Coronary artery (tissue), 2 donors: Measurements from ENCODE around the gene MEX3C.

Experiments
- DNase-seq: peaks from one replicate; pipeline ENCODE4 v3.0.0-alpha.2; 2017; ENCODE audit warnings: low spot score
- H3K27ac ChIP-seq, 2 donors: fragments of 200-600 bp; sonication (generic); one replicate each; pipeline ENCODE4 v1.5.1; 2016 to 2019
- H3K4me3 ChIP-seq: fragments of 200-600 bp; sonication (generic); 2 replicates; pipeline ENCODE4 v1.5.1; 2016; ENCODE audit warnings: mild to moderate bottlenecking, moderate library complexity
- CTCF ChIP-seq: fragments of 200-600 bp; sonication (generic); IDR thresholded peaks from one replicate; pipeline ENCODE4 v1.5.1; 2019; ENCODE audit warnings: antibody characterized with exemption

Gene MEX3C

GRCh38 chr18:51162617-51163016 is 34.9 kb downstream of the MEX3C start:
- Histone ChIP-seq H3K27ac (no peak overlapping the region), H3K4me3 (no peak overlapping the region)
- no peak for TF ChIP-seq CTCF
- DNase-seq: no peak

- TF ChIP-seq CTCF: no peak
- no peak for DNase-seq
- no peak overlapping the region for H3K4me3 ChIP-seq
- H3K27ac ChIP-seq: no peak overlapping the region
Observed at GRCh38 chr18:51160646-51161045, 36.8 kb downstream of the MEX3C start.

- Histone ChIP-seq H3K4me3 (no peak overlapping the region), H3K27ac (no peak overlapping the region)
- DNase-seq: no peak
- no peak for TF ChIP-seq CTCF
Observed at GRCh38 chr18:51157215-51157614, 40.3 kb downstream of the MEX3C start.

GRCh38 chr18:51154431-51155063 is 42.9 kb downstream of the MEX3C start:
- no peak for TF ChIP-seq CTCF
- no peak for DNase-seq
- Histone ChIP-seq H3K27ac (no peak overlapping the region), H3K4me3 (no peak overlapping the region)

- TF ChIP-seq CTCF: no peak
- H3K27ac ChIP-seq: no peak overlapping the region
- DNase-seq: no peak
- no peak overlapping the region for H3K4me3 ChIP-seq
Observed at GRCh38 chr18:51153659-51154371, 43.7 kb downstream of the MEX3C start.

- no peak for TF ChIP-seq CTCF
- Histone ChIP-seq H3K27ac (no peak overlapping the region), H3K4me3 (no peak overlapping the region)
- no peak for DNase-seq
Observed at GRCh38 chr18:51151568-51152511, 45.6 kb downstream of the MEX3C start.
